GM18517 (cell line): ENCODE results near the gene DSG1.
"Not testable (repeated sequence)": the region's sequence is repeated elsewhere in the genome, so short reads cannot be mapped to it uniquely, and the experiment has no call there.

ENCODE experiments used
- ATAC-seq: cut with Tn5 transposase; IDR thresholded peaks from one replicate; pipeline ENCODE4 v1.9.1; 2021; ENCODE audit warnings: mild to moderate bottlenecking, moderate library complexity; ENCODE audit not compliant: unreplicated experiment

DSG1 gene

DNA sequence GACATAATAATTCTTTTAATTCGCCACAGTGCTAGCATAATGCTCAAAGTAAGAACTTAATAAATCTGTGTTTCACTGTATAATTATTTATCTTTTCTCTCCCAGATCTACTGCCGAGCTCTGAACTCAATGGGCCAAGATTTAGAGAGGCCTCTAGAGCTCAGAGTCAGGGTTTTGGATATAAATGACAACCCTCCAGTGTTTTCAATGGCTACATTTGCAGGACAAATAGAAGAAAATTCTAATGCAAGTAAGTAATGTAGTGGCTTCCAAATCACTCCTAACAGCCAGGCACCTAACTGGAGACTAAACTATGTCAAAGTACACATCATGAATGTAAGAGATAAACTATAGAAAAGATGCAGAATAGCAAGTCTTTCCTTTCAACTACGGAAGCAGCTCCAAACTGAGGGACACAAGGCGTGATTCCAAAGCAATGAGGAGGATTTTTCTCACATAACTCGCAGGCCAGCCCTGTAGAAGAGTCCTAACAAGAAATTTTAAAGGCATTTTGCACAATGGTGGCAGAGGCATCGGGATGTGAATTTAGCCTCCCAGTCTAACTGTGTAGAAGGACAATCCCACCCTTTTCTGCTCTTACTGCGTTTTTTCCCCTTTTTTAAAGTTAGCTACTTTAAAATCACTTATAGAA, 12.0 kb downstream of the DSG1 start:
- ATAC-seq, result no peak

DNA sequence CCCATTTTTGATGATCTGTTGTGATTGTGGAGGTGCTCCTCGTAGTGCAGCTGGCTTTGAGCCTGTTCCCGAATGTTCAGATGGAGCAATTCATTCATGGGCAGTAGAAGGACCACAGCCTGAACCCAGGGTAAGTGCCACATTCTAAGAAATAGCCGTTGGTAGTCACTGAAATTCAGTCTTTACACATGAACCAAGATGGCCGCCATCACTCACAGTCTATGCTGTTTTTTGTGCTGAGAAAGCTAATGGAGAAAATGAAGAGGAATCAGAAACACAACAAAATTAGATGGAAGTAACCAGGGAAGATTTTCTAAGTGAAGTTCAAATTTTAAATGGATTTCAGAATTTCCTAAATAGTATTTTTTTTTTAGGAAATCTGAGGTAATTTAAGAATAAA, 25.5 kb downstream of the DSG1 start:
- ATAC-seq, result no peak

DNA sequence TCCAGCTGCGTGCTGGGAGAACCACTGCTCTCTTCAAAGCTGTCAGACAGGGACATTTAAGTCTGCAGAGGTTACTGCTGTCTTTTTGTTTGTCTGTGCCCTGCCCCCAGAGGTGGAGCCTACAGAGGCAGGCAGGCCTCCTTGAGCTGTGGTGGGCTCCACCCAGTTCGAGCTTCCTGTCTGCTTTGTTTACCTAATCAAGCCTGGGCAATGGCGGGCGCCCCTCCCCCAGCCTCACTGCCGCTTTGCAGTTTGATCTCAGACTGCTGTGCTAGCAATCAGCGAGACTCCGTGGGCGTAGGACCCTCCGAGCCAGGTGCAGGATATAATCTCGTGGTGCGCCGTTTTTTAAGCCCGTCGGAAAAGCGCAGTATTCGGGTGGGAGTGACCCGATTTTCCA, 35.4 kb downstream of the DSG1 start:
- not testable (repeated sequence) for ATAC-seq

DNA sequence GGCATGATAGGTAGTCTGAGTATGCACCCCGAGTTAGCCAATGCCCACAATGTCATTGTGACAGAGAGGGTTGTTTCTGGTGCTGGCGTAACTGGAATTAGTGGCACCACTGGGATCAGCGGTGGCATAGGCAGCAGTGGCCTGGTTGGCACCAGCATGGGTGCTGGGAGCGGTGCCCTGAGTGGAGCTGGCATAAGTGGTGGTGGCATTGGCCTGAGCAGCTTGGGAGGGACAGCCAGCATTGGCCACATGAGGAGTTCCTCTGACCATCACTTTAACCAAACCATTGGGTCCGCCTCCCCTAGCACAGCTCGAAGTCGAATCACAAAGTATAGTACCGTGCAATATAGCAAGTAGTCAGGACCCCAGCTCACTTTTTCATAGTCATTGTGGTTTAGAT, 37.0 kb downstream of the DSG1 start:
- ATAC-seq, result no peak

DNA sequence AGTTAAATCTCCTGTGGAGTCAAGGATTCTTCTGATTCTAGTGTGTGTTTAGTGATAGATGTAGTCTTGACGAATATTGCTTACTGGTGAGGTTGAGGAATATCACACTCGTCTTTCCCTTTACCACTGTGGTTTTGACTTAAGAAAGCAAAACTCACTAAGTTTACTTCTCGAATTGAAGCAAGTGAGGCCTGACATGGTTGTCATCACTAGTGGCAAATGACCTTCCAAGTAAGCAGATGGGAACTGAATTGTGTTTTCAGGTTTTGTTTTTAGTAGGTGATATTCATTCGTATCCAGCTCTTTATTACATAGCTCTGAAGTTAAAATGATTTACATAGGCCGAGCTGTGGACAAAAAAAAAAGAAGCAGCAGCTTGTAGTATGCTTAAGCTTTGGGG, 38.1 kb downstream of the DSG1 start:
- no peak for ATAC-seq

DNA sequence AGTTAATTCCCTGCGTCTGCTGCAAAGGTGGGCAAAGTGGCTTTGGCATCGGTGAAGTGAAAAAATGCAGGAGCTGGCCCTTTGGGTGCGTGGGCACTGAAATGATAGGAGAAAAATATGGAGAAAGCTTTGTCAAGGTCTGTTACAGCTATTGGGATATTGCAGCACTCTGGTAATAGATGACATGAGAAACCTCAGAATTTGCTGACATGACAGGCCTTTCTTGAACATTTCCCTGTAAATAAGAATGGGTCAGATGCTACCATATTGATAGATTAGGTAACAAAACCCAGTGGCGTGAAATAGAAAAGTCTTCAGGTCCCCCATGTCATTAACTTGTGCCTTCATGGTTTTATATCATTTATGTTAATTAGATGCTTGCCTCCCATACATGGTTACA, 46.2 kb downstream of the DSG1 start:
- ATAC-seq, result no peak

DNA sequence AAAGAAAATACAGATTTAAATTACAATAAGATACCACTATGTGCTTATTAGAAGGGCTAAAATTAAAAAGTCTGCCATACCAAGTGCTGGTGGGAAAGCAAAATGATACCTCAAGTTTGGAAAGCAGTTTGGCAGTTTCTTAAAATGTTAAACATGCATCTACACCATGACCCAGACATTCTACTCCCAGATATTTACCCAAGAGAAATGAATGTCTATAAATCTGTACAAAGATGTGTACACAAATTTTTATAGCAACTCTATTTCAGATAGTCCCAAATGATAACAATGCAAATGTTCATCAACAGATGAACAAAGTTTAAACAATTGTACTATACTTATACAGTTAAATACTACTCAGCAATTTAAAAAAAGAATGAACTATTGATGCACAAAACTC, 51.5 kb downstream of the DSG1 start:
- no peak for ATAC-seq

DNA sequence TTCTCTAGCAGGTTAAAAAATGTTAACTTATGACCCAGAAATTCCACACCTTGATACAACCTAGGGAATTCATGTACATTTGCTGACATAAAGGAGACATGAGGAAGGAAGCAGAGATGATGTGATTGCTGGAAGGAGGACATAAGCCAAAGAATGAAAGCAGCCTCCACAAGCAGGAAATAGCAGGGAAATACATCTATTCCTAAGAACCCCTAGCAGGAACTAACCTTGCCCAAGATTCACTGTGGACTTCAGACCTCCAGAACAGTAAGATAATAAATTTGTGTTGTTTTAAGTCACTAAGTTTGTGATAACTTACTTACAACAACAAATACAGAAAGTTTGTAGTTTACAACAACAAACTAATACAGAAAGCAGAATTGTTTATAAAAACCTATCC, 54.0 kb downstream of the DSG1 start:
- ATAC-seq, result no peak

DNA sequence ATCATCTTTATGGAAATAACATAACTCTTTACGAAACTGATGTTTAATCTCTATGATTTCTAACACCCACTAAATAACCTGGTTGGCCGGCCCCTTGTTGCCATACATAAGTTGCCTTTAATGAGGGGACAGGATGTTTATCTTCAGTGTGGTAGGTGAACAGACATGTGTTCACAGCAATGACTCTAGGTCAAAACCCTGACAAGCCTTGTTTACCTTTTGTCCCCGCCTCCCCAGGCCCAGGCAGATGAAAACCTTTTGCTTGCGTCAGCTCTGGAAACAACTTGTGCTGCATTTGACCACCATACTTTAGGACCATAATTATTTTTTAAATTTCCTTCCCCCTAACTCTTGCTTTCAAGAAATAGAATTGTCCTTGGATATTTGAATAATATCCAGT, 55.7 kb downstream of the DSG1 start:
- ATAC-seq, result no peak

DNA sequence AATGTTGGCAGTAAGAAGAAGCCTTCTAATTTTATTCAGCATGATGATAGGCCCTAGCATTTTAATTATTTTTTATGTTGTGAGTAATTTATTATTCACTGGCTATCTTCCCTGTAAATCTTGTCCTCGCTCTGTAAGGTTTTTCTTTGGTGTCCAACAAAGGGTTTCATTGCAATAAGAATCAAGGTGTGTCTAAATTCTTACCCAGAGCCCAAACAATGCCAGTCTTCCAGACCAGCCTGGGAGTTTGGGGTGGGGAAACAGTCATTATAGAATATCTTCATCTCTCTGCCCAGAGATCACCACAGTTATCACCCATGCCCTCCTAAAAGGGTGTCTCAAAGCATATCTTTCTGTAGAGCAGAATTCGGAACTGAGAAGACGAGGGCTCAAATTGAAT, 58.5 kb downstream of the DSG1 start, which contains the start of gene DSG4:
Gene DSG4 (plus strand): TSS at position 301 of the 400 bp plus-strand sequence. CDS start 135 bp downstream, outside the sequence.
- ATAC-seq, result no peak

DNA sequence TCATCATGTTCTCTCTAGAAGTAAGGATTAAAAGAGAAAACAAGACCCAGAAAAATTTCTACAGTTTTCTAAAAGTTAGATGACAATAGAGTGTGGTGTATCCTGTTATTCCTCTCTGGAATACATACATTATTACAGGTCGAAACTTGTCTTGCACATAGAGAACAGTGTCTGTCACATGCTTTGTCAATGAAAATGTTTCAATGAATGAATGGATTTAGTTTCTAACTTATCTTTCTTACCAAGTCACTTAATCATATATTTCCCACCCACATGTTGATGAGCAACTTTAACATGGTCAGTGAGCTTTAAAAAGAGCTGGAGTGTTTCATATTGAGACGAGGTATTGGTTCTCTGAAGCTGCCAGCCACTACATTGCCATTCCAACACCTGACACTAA, 63.0 kb downstream of the DSG1 start:
- no peak for ATAC-seq

DNA sequence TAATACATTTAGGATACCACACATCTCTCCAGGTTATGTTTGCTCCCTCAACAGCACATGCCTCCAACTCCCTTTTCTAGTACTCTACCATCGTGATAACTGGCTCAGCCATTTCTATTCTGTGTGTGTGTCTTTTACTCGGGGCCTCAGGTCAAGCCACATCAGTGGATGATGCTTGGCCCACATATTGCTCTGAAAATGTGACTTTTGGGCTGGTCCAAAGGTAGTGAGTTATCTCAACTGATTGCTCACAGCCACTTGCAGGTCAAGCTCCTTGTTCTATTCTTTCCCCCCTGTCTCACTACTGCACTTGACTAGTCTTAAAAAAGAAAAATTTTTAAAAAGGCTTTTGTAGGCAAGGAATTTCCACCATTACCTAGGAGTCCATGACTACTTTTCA, 64.1 kb downstream of the DSG1 start:
- no peak for ATAC-seq

DNA sequence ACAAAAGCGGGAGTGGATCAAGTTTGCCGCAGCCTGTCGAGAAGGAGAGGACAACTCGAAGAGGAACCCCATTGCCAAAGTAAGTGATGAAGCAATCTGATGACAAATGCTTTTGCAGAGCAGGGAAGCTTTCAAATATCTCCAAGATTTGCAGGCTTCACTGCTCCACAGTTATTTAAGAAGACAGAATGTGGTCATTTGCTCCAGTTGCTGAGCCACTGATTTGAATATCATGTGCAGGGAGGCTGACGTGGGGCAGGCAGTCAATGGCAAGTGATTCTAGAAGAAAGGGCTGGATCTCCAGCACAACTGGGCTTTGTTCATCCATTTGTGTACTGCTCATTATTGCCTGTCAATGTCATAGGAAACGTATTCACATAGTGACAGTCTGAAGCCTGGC, 68.8 kb downstream of the DSG1 start:
- no peak for ATAC-seq

DNA sequence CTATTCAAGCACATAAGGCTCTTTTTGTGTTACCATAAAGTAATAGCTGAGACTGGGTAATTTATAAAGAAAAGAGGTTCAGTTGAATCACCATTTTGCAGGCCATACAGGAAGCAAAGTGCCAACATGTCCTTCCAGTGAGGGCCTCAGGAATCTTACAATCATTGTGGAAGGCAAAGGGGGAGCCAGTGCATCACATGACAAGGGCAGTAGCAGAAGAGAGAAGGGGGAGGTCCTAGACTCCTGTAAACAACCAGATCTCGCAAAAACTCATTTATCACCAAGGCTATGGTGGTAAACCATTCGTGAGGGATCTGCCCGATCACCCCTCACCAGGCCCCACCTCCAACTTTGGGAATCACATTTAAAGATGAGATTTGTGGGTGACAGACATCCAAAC, 75.3 kb downstream of the DSG1 start:
- no peak for ATAC-seq

DNA sequence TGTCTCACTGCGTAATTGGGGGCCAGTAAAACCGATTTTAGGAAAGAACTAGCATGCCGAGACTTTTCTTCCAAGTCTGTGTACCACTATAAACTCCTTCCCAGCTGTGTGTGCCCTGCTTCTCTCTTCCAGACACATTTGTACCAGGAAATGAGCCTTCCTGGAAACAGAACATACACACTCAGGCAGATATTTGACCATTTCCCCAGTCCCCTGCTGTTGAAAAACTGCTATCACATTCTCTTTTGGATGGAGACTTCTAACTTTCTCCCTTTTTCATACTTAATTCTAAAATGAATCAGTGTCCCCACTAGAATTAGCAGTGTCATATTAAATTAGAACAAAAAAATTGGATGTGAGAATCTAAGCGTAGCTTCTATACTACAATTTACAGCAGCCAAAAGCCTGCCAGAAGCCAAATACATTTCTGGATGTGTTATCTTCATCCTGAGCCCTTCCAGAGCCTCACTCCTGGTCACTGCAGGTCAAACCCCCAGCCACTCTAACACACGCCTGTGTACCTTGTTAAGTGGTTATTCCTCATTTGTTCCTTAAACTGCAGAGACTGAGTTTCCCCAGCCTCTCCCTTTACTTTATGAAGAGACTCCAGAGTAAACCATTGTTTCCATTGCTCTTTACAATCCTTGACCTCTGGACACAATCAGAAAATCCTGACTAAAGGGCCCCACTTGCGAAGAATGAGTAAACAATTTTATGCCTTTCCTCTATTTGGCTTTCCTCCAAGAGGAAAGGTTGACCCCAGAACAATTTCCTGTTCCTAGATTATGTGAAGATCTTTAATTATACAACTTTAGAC, 79.0 kb downstream of the DSG1 start:
- no peak for ATAC-seq

DNA sequence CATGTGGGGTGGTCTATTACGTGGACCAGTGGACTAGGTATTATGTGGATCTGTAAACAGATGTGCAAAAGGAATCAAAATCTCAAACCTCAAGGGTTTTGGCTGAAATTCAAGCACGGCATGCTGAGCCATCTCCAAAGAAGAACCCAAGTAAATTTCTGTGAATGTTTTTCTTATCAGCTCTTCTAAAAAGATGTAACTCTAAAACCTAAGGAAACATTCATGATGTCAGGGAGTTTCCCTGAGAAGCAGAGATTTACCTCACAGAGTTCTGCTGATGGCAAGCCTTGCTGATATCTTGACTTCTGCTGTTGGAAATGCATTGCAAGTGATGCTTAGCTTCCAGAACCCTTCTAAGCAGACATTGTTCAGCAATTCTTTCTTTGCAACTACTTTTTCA, 80.2 kb downstream of the DSG1 start:
- ATAC-seq, result no peak

DNA sequence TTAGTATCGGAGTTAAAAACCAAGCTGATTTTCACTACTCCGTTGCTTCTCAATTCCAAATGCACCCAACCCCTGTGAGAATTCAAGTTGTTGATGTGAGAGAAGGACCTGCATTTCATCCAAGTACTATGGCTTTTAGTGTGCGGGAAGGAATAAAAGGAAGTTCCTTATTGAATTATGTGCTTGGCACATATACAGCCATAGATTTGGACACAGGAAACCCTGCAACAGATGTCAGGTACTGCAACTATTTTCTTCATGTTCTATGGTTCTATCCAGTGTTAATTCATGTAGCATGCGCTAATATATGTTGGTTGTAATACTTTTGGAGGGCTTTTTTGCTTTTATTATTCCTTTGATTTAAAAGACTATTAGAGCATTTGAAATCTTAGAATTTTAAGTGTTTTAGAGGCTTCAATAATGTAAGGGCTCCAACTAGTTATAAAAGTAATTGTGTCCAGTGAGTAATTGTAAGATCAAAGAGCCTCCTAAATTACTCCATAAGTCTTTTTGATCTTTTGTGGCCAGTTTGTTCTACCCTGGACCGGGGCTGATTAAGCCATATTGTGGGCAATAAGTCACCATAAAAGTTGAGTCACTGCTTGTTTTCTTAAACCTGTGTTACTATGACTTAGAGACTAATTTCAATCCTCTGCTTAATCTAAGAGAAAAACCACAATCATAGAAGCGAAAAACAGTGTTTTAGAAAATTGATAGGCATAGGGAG, 81.5 kb downstream of the DSG1 start:
- ATAC-seq, result no peak

DNA sequence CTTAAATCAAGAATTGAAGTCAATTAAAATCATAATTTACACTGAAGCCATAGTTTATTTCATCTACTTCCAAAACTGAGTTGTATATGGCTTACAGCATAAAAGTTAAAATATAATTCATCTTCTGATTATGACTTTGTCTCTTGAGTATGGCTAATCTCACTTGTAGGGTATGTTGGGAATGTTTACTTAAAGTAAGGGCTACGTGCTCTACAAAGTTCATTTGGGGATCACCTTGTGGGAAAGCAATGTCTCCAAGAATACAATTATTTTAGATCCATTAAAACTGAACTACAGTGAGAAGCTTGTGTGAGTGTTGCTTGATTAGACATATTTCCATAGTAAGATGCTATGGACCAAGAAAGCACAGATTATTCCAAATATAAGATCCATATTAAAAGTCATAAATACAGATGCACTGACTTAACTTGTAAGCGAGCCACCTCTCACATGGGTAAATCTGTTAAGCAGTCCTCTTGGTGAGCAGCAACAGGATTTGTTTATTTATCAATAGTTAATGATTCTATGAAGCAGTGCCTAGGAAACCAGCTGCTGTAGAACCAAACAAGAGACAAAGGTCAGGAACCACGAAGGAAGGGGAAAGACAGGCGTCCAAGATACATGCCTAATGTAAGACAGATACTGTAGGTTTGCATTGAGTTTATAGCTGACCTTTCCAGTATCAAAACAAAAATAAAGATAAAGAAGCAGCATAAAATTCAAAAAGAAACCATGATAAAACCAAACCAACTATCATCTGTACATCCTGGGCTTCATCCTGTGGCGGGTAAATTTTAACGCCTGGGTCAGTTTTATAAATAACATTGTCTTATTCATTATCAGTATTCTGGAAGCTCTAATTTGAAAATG, 83.4 kb downstream of the DSG1 start:
- ATAC-seq, result no peak

DNA sequence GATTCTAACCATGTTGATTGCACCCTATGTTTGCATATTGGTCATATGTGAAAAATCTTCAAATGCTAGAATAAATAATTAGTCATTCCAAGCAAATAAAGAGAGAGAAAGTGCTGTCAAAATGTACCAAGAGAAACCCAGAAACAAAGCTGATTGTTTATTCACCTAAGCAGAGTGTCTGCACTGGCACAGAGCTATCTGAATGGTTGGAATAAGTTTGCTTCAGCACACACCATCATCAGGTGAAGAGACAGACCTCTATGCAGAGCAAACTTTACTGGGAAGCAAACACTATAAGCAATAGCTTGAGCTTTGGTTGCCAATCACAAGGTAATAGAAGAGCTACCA, 84.0 kb downstream of the DSG1 start:
- no peak for ATAC-seq

DNA sequence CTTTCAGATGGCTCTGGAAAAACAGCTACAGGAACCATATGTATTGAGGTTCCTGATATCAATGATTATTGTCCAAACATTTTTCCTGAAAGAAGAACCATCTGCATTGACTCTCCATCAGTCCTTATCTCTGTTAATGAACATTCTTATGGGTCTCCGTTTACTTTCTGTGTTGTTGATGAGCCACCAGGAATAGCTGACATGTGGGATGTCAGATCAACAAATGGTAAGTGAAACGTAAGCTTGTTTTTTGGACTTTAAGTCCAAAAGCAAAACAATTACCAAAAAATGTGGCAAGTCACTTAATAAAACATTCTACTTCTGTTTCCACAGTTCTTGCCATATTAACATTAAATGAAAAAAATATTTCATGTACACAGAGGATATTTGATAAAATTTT, 85.4 kb downstream of the DSG1 start:
- ATAC-seq, result no peak
